Activated B cell treated with CpG ODN at 0.5 μM for 24 hours (primary cell): ENCODE measurements around the gene HOXB8. TPM values are rescaled to one million over a fixed set of nuclear protein-coding genes. Genes with fewer than 3 reads are reported as not detected.

Experiments used
- ATAC-seq: fragments of 200-7000 bp; cut with Tn5 transposase; one replicate; pipeline ENCODE4 v1.10.0; 2021; ENCODE audit warnings: low read depth, mild to moderate bottlenecking, moderate library complexity
- CTCF ChIA-PET: fragments of 350-600 bp; sonication (Branson Sonifier 250); formaldehyde crosslinking; loops from one replicate; lab custom pipeline; 2021; ENCODE audit warnings: antibody characterized with exemption; lab: Charles Lee
- POLR2A ChIA-PET: fragments of 350-600 bp; sonication (Branson Sonifier 250); formaldehyde crosslinking; loops from one replicate; lab custom pipeline; 2021; ENCODE audit warnings: antibody characterized with exemption; lab: Charles Lee
- DNase-seq: peaks from one replicate; pipeline ENCODE4 v3.0.0; 2022
- H3K27ac Mint-ChIP-seq: one replicate; pipeline ENCODE4 v1.8.0; 2020; ENCODE audit warnings: mixed read lengths
- H3K27me3 Mint-ChIP-seq: one replicate; pipeline ENCODE4 v1.8.0; 2021; ENCODE audit warnings: mixed read lengths
- H3K36me3 Mint-ChIP-seq: one replicate; pipeline ENCODE4 v1.8.0; 2021; ENCODE audit warnings: low read depth, mixed read lengths
- H3K4me1 Mint-ChIP-seq: one replicate; pipeline ENCODE4 v1.8.0; 2021; ENCODE audit warnings: mixed read lengths
- H3K4me3 Mint-ChIP-seq: one replicate; pipeline ENCODE4 v1.8.0; 2020; ENCODE audit warnings: mild to moderate bottlenecking, mixed read lengths
- H3K9me3 Mint-ChIP-seq: one replicate; pipeline ENCODE4 v1.8.0; 2020; ENCODE audit warnings: mixed read lengths
- CTCF ChIP-seq: fragments of 200-600 bp; IDR thresholded peaks from one replicate; pipeline ENCODE4 v1.8.0; 2022; ENCODE audit warnings: antibody characterized with exemption, mild to moderate bottlenecking
- intact Hi-C: fragments of 100-400 bp; cut with micrococcal nuclease; formaldehyde crosslinking; loops from one replicate; pipeline ENCODE4 v1.15.1; 2024
- total RNA-seq: library from RNA; stranded (reverse); gene quantifications from 2 replicates; pipeline ENCODE4 v1.2.3, GENCODE V29; 2022

Gene HOXB8
- total RNA-seq, 1 donor from 2014 or later, result not detected

GRCh38 chr17:48564188-48565021 is 50.7 kb downstream of the HOXB8 start:
- no peak for TF ChIP-seq CTCF
- CTCF ChIA-PET, result no interaction called here

GRCh38 chr17:48563867-48564187 is 51.3 kb downstream of the HOXB8 start:
- H3K4me1 Mint-ChIP-seq, result peaks cover 4% of the 10 kb centered on the region
- ATAC-seq (no peak), DNase-seq (no peak)
- TF ChIP-seq CTCF, result no peak
- CTCF ChIA-PET, result no interaction called here
- H3K27ac Mint-ChIP-seq, result no peak overlapping the region
- intact Hi-C loops, result no loop called here
- H3K4me3 Mint-ChIP-seq, result no peak overlapping the region
- POLR2A ChIA-PET, result no interaction called here
- H3K9me3 Mint-ChIP-seq, result no peaks in the 10 kb centered on the region
- no peaks in the 10 kb centered on the region for H3K36me3 Mint-ChIP-seq
- peaks cover 16% of the 10 kb centered on the region for H3K27me3 Mint-ChIP-seq

More at GRCh38 chr17:48564188-48565021, 50.7 kb downstream of the HOXB8 start:
- DNase-seq (no peak), ATAC-seq (no peak)
- POLR2A ChIA-PET, result no interaction called here
- no peaks in the 10 kb centered on the region for H3K36me3 Mint-ChIP-seq
- no peak overlapping the region for H3K4me3 Mint-ChIP-seq
- H3K4me1 Mint-ChIP-seq, result peaks cover 4% of the 10 kb centered on the region
- H3K27ac Mint-ChIP-seq, result no peak overlapping the region
- peaks cover 20% of the 10 kb centered on the region for H3K27me3 Mint-ChIP-seq
- intact Hi-C loops, result no loop called here
- H3K9me3 Mint-ChIP-seq, result no peaks in the 10 kb centered on the region

GRCh38 chr17:48563385-48563838 is 51.7 kb downstream of the HOXB8 start:
- no peaks in the 10 kb centered on the region for H3K9me3 Mint-ChIP-seq
- peaks cover 16% of the 10 kb centered on the region for H3K27me3 Mint-ChIP-seq
- H3K27ac Mint-ChIP-seq, result no peak overlapping the region
- TF ChIP-seq CTCF, result no peak
- no peak overlapping the region for H3K4me3 Mint-ChIP-seq
- POLR2A ChIA-PET, result no interaction called here
- peaks cover 2% of the 10 kb centered on the region for H3K4me1 Mint-ChIP-seq
- intact Hi-C loops, result no loop called here
- DNase-seq, result no peak
- ATAC-seq, result no peak
- CTCF ChIA-PET, result no interaction called here
- no peaks in the 10 kb centered on the region for H3K36me3 Mint-ChIP-seq

GRCh38 chr17:48562934-48563333 is 52.2 kb downstream of the HOXB8 start:
- intact Hi-C loops, result no loop called here
- ChIA-PET CTCF (no interaction called here), POLR2A (no interaction called here)
- peaks cover 14% of the 10 kb centered on the region for H3K27me3 Mint-ChIP-seq
- no peak overlapping the region for H3K4me3 Mint-ChIP-seq
- no peaks in the 10 kb centered on the region for H3K4me1 Mint-ChIP-seq
- H3K9me3 Mint-ChIP-seq, result no peaks in the 10 kb centered on the region
- DNase-seq (no peak), ATAC-seq (no peak)
- no peaks in the 10 kb centered on the region for H3K36me3 Mint-ChIP-seq
- no peak for TF ChIP-seq CTCF
- no peak overlapping the region for H3K27ac Mint-ChIP-seq

Other genes with a start within 250 kb of the HOXB8 start
- gene SKAP1, start 185.1 kb downstream of the HOXB8 start, total RNA-seq, result 24.3 and 25.3 TPM in 2 replicates
- not detected in 2 replicates for gene HOXB1, start 84.3 kb downstream of the HOXB8 start, total RNA-seq
- 2.2 and 2.9 TPM in 2 replicates for gene HOXB2, start 70.2 kb downstream of the HOXB8 start, total RNA-seq
- 0.88 and 1.4 TPM in 2 replicates for gene HOXB4, start 36.9 kb downstream of the HOXB8 start, total RNA-seq
- 1.4 and 2.6 TPM in 2 replicates for gene HOXB3, start 25.1 kb downstream of the HOXB8 start, total RNA-seq
- not detected in 2 replicates for gene HOXB5, start 21.5 kb downstream of the HOXB8 start, total RNA-seq
- not detected in 2 replicates for gene HOXB6, start 10.3 kb downstream of the HOXB8 start, total RNA-seq
- gene HOXB7, start 4.3 kb downstream of the HOXB8 start, total RNA-seq, result 0.60 and 0.93 TPM in 2 replicates
- gene HOXB9, start 11.1 kb upstream of the HOXB8 start, total RNA-seq, result 0.13 TPM in 1 of 2 replicates, not detected in the other
- gene PRAC1, start 107.2 kb upstream of the HOXB8 start, total RNA-seq, result not detected in 2 replicates
- not detected in 2 replicates for gene PRAC2, start 107.9 kb upstream of the HOXB8 start, total RNA-seq
- gene HOXB13, start 113.5 kb upstream of the HOXB8 start, total RNA-seq, result not detected in 2 replicates
- gene TTLL6, start 201.9 kb upstream of the HOXB8 start, total RNA-seq, result not detected in 2 replicates
- gene CALCOCO2, start 215.7 kb upstream of the HOXB8 start, total RNA-seq, result 115 TPM in 2 replicates